Measurements from ENCODE around the gene BCL2A1.

The BCL2A1 gene

GRCh38 chr15:79990280-79990996 lies 19.4 kb upstream of the BCL2A1 start:
- no peak for DNase-seq
- no peak overlapping the region for H3K27ac Mint-ChIP-seq
- no peak for TF ChIP-seq CTCF (IDR thresholded peaks at IDR 0.05)
- no peak overlapping the region for H3K4me3 Mint-ChIP-seq
- H3K4me1 Mint-ChIP-seq, result peaks cover 13% of the 10 kb centered on the region
- H3K36me3 Mint-ChIP-seq (ENCODE audit: low read depth), result no peaks in the 10 kb centered on the region
- H3K9me3 Mint-ChIP-seq, result no peaks in the 10 kb centered on the region
- H3K27me3 Mint-ChIP-seq (ENCODE audit: low read depth, poor library complexity), result peaks cover 6% of the 10 kb centered on the region

- Mint-ChIP-seq H3K27ac (no peak overlapping the region), H3K4me3 (no peak overlapping the region), H3K4me1 (peaks cover 11% of the 10 kb centered on the region), H3K36me3 (ENCODE audit: low read depth) (no peaks in the 10 kb centered on the region), H3K27me3 (ENCODE audit: low read depth, poor library complexity) (peaks cover 6% of the 10 kb centered on the region), H3K9me3 (no peaks in the 10 kb centered on the region)
- no peak for DNase-seq
- no peak for TF ChIP-seq CTCF (IDR thresholded peaks at IDR 0.05)
These were observed 18.7 kb upstream of the BCL2A1 start for GRCh38 chr15:79989682-79990081.

- peaks cover 3% of the 10 kb centered on the region for H3K27me3 Mint-ChIP-seq (ENCODE audit: low read depth, poor library complexity)
- DNase-seq, result no peak
- H3K27ac Mint-ChIP-seq, result no peak overlapping the region
These were observed 18.2 kb upstream of the BCL2A1 start for GRCh38 chr15:79989183-79989582.

GRCh38 chr15:79988448-79989117 lies 17.6 kb upstream of the BCL2A1 start:
- H3K4me1 Mint-ChIP-seq, result peaks cover 3% of the 10 kb centered on the region
- H3K9me3 Mint-ChIP-seq, result no peaks in the 10 kb centered on the region
- no peak for DNase-seq
- H3K4me3 Mint-ChIP-seq, result no peak overlapping the region
- no peak for TF ChIP-seq CTCF (IDR thresholded peaks at IDR 0.05)
- H3K27ac Mint-ChIP-seq, result no peak overlapping the region
- no peaks in the 10 kb centered on the region for H3K36me3 Mint-ChIP-seq (ENCODE audit: low read depth)
- peaks cover 3% of the 10 kb centered on the region for H3K27me3 Mint-ChIP-seq (ENCODE audit: low read depth, poor library complexity)

More at GRCh38 chr15:79989183-79989582, 18.2 kb upstream of the BCL2A1 start:
- TF ChIP-seq CTCF (IDR thresholded peaks at IDR 0.05), result no peak
- H3K4me3 Mint-ChIP-seq, result no peak overlapping the region
- H3K9me3 Mint-ChIP-seq, result no peaks in the 10 kb centered on the region
- no peaks in the 10 kb centered on the region for H3K36me3 Mint-ChIP-seq (ENCODE audit: low read depth)
- H3K4me1 Mint-ChIP-seq, result peaks cover 8% of the 10 kb centered on the region

GRCh38 chr15:79987969-79988368 lies 17.0 kb upstream of the BCL2A1 start:
- H3K9me3 Mint-ChIP-seq, result no peaks in the 10 kb centered on the region
- no peaks in the 10 kb centered on the region for H3K4me1 Mint-ChIP-seq
- peaks cover 3% of the 10 kb centered on the region for H3K27me3 Mint-ChIP-seq (ENCODE audit: low read depth, poor library complexity)
- no peaks in the 10 kb centered on the region for H3K36me3 Mint-ChIP-seq (ENCODE audit: low read depth)
- TF ChIP-seq CTCF (IDR thresholded peaks at IDR 0.05), result no peak
- no peak for DNase-seq
- no peak overlapping the region for H3K27ac Mint-ChIP-seq
- H3K4me3 Mint-ChIP-seq, result no peak overlapping the region

GRCh38 chr15:79987569-79987955 lies 16.6 kb upstream of the BCL2A1 start:
- Mint-ChIP-seq H3K27me3 (ENCODE audit: low read depth, poor library complexity) (peaks cover 3% of the 10 kb centered on the region), H3K36me3 (ENCODE audit: low read depth) (no peaks in the 10 kb centered on the region), H3K4me1 (no peaks in the 10 kb centered on the region), H3K4me3 (no peak overlapping the region), H3K9me3 (no peaks in the 10 kb centered on the region), H3K27ac (no peak overlapping the region)
- no peak for DNase-seq
- no peak for TF ChIP-seq CTCF (IDR thresholded peaks at IDR 0.05)
